Measurements from ENCODE around the gene TBC1D14. TPM values are rescaled to one million over a fixed set of nuclear protein-coding genes. Genes with fewer than 3 reads are reported as not detected.

TBC1D14 gene
- total RNA-seq, 6 experiments from 2014 or later: 14.1 to 34.8 (median 30.6) TPM

DNA sequence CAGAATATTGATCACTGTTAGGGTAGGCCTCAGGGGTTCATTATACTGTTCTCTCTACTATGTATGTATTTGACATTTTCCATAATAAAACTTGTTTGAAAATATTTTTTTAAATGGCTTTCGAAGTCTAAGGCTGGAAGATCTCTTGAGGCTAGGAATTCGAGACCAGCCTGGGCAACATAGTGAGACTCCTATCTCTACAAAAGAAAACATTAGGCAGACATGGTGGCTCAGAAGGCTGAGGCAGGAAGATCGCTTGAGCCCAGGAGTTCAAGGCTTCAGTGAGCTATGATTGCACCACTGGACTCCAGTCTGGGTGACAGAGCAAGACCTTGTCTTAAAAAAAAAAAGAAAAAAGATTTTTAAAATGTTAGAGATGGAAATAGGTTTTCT is 15.5 kb upstream of the TBC1D14 start:
- no peak overlapping the region for H3K4me3 ChIP-seq
- TF ChIP-seq, protein P1, sequence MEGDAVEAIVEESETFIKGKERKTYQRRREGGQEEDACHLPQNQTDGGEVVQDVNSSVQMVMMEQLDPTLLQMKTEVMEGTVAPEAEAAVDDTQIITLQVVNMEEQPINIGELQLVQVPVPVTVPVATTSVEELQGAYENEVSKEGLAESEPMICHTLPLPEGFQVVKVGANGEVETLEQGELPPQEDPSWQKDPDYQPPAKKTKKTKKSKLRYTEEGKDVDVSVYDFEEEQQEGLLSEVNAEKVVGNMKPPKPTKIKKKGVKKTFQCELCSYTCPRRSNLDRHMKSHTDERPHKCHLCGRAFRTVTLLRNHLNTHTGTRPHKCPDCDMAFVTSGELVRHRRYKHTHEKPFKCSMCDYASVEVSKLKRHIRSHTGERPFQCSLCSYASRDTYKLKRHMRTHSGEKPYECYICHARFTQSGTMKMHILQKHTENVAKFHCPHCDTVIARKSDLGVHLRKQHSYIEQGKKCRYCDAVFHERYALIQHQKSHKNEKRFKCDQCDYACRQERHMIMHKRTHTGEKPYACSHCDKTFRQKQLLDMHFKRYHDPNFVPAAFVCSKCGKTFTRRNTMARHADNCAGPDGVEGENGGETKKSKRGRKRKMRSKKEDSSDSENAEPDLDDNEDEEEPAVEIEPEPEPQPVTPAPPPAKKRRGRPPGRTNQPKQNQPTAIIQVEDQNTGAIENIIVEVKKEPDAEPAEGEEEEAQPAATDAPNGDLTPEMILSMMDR (IDR thresholded peaks at IDR 0.05): no peak
- no peak for TF ChIP-seq POLR2A (IDR thresholded peaks at IDR 0.05)
- peak overlapping the region; percentile 10 to 87 (median 53) for H3K27ac ChIP-seq

DNA sequence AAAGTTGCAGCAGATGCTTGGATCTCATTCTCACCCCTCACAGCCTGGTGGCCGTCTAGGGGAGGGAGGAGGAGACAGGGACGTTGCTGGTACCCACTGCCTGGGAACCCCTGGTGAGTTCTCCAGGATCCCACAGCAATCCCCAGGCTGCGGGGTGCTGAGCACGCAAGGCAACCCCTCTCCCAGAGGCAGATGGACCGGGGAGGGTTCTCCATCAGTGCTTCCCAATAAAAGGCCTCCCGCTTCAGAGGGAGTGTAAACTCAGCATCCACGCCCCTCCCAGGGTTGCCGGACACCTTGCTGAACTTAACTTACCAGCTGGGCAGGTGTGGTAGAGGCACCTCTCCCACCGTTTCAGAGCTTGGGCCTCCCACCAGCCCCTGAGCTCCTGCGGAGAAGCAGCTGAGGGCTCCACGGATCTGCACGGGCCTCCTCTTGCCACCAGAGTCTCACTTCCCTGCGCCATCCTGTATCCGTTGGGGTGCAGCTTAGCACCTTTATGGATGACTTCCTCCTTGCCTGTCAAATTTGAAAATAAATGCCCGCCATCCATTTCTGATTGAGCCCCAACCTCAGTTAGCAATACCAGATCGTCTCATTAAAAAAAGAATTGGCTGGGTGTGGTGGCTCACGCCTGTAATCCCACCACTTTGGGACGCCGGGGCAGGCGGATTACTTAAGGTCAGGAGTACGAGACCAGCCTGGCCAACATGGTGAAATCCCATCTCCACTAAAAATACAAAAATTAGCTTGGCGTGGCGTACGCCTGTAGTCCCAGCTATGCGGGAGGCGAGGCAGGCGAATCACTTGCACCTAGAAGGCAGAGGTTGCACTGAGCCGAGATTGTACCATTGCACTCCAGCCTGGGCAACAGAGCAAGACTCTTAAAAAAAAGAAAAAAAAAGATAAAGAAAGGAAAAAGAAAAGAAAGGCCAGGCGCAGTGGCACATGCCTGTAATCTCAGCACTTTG is 14.8 kb upstream of the TBC1D14 start:
- no peaks in the 10 kb centered on the region for H3K9me3 ChIP-seq
- no peaks in the 10 kb centered on the region for H3K27me3 ChIP-seq
- intact Hi-C loops (cut with DNase I): no loop called here
- H3K36me3 ChIP-seq: no peaks in the 10 kb centered on the region
- peak overlapping the region in 2 of 3 donors; percentile 53 to 87 for H3K27ac ChIP-seq
- H3K4me3 ChIP-seq: no peak overlapping the region
- TF ChIP-seq, protein P1 (IDR thresholded peaks at IDR 0.05): no peak
- no peak for TF ChIP-seq POLR2A (IDR thresholded peaks at IDR 0.05)
- WGBS (ENCODE audit: insufficient coverage, low coverage, low lambda C conversion rate, missing lambda C conversion rate): 89% methylated on average over 18 of the region's 29 CpGs
- no peak for DNase-seq
- peaks cover 0 to 45% (median 18%) of the 10 kb centered on the region in 4 donors for H3K4me1 ChIP-seq
- no peak for ATAC-seq

More for the DNA sequence above, 15.5 kb upstream of the TBC1D14 start:
- DNase-seq (no peak), ATAC-seq (no peak)
- H3K36me3 ChIP-seq: no peaks in the 10 kb centered on the region
- H3K27me3 ChIP-seq: no peaks in the 10 kb centered on the region
- H3K4me1 ChIP-seq: peaks cover 0 to 43% (median 18%) of the 10 kb centered on the region in 4 donors
- H3K9me3 ChIP-seq: no peaks in the 10 kb centered on the region
- WGBS (ENCODE audit: insufficient coverage, low coverage, low lambda C conversion rate, missing lambda C conversion rate): 63% methylated on average over 3 of the region's 3 CpGs
- intact Hi-C loops (cut with DNase I): no loop called here

DNA sequence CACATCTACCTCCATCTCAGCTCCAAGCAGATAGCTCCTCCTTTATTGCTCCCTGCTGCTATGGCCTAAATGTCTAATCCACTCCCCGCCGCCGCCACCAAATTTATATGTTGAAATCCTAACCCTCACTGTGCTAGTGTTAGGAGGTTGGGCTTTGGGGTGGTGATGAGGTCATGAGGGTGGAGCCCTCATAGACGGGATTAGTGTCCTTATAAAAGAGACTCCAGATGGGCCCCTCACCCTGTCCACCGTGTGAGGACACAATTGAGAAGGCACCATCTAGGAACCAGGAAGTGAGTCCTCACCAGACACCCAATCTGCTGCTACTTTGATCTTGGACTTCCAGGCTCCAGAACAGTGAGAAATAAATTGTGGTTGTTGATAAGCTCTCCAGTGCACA is 13.6 kb upstream of the TBC1D14 start:
- intact Hi-C loops (cut with DNase I): no loop called here
- Histone ChIP-seq H3K36me3 (no peaks in the 10 kb centered on the region), H3K4me3 (no peak overlapping the region), H3K4me1 (peaks cover 0 to 40% (median 18%) of the 10 kb centered on the region in 4 donors), H3K27me3 (no peaks in the 10 kb centered on the region), H3K9me3 (no peaks in the 10 kb centered on the region), H3K27ac (no peak overlapping the region)
- DNase-seq: no peak
- no peak for ATAC-seq
- no CpG with 5 or more reads among the region's 5 CpGs for WGBS (ENCODE audit: insufficient coverage, low coverage, low lambda C conversion rate, missing lambda C conversion rate)
- no peak for TF ChIP-seq POLR2A (IDR thresholded peaks at IDR 0.05)
- TF ChIP-seq, protein P1 (IDR thresholded peaks at IDR 0.05): no peak

DNA sequence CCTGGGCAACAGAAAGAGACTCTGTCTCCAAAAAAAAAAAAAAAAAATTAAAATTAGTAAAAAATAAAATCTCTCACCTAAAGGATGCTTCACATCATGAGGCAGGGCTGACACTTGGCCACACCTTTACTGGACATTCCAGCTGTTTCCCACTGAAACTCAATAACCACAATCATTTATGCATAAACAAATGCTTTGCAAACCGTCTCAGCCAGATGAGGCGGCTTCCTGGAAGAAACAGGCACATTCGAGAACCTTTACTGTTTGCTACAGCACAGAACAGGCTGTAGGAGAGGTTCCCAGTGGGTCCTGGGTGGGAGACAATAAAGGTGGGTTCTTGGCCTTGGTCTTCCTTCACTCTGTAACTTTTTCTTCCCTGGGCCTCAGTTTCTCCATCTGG is 10.9 kb upstream of the TBC1D14 start:
- no peaks in the 10 kb centered on the region for H3K36me3 ChIP-seq
- H3K9me3 ChIP-seq: no peaks in the 10 kb centered on the region
- intact Hi-C loops (cut with DNase I): no loop called here
- peaks cover 0 to 15% (median 4%) of the 10 kb centered on the region in 4 donors for H3K4me1 ChIP-seq
- no peak for TF ChIP-seq POLR2A (IDR thresholded peaks at IDR 0.05)
- TF ChIP-seq, protein P1 (IDR thresholded peaks at IDR 0.05): no peak
- WGBS (ENCODE audit: insufficient coverage, low coverage, low lambda C conversion rate, missing lambda C conversion rate): 62% methylated on average over 3 of the region's 3 CpGs
- ATAC-seq (no peak), DNase-seq (no peak)
- no peak overlapping the region for H3K4me3 ChIP-seq
- no peaks in the 10 kb centered on the region for H3K27me3 ChIP-seq
- peak overlapping the region in 1 of 3 donors; percentile 1 for H3K27ac ChIP-seq

Measured in right lobe of liver (tissue), 6 donors.